Kidney tubule cell (primary cell): Measurements from ENCODE around the gene AKAP13.

ENCODE experiments used
- DNase-seq: peaks from one replicate; pipeline ENCODE4 v3.0.0-alpha.2; 2018; ENCODE audit warnings: low spot score

AKAP13 gene

GRCh38 chr15:85756411-85757072, 376.1 kb downstream of the AKAP13 start:
- no peak for DNase-seq

GRCh38 chr15:85757073-85757938, 376.9 kb downstream of the AKAP13 start:
- no peak for DNase-seq

- no peak for DNase-seq
Observed at GRCh38 chr15:85757939-85758654, 377.7 kb downstream of the AKAP13 start.

GRCh38 chr15:85758655-85758978, 378.2 kb downstream of the AKAP13 start:
- no peak for DNase-seq

DNA sequence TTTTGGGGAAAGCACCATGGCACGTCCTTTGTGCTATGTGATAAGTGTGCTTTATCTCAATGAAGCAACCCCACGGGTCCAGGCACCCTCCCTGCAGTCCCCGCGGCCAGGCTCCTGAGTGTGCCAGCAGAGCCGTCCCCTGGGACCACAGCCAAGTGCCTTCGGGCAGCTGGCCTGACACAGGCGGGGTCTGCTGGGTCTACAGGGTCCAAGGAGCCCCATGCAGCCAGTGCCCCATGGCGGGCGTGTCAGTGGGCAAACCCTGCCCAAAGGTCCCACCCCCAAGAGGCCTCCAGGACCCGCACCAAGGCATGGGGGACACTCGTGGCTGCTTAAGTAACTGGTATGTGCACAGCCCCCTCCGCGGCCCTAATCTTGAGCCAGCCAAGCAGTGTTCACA, 379.0 kb downstream of the AKAP13 start:
- no peak for DNase-seq

DNA sequence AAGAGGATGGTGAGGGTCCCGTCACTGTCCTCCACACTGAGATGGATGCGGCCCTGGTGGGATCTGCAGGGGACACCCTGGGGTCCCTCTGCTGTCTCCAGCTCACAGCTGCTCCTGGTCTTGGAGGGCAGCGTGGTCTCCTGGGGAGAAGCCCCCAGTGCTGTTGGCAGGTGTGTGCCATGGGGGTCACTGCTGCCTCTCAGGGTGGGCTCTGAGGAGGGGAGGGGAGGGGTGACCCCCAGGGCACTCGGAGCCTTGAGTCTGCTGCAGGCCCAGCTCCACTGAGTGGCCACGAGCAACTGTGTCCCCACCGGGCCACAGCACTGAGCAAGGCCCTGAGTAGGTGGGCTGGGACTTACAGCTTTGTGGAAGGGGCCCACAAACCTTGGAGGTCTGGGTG, 379.6 kb downstream of the AKAP13 start:
- DNase-seq = no peak

- DNase-seq = no peak
Observed at GRCh38 chr15:85760531-85761371, 380.3 kb downstream of the AKAP13 start.

GRCh38 chr15:85761635-85762034, 381.2 kb downstream of the AKAP13 start:
- no peak for DNase-seq

DNA sequence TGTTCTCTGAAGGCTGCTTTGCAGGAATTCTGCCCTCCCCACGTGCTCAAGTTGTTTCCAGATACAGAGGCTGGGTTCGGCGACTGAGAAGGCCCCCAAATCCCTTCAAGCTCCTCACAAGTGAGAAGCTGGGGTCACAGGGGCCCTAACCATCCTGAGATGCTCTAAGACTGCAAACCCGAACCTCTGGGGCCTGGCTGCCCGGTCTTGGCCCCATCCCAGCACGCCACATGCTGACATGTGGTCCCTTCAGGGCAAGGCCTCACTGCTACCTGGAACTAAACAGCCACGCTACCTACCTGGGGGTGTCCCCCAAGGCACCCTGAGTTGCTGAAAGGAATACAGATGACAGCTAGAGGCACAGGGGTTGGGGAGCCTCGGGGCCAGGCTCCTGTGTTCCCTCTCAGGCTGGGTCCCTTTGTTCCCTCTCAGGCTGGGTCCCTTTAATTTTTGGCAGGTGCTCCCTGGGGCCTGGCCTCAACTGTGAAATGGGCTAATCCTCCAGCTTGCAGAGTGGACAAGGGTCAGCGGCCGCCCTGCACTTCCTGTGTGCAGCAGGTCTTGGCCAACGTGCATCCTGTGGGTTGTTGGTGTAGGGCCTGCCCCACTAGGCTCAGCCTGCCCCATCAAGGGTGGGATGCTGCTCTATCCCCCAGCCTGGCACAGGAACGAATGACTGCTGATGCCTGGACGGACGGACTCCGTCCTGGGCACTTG, 381.8 kb downstream of the AKAP13 start:
- peak; percentile 13 for DNase-seq

DNA sequence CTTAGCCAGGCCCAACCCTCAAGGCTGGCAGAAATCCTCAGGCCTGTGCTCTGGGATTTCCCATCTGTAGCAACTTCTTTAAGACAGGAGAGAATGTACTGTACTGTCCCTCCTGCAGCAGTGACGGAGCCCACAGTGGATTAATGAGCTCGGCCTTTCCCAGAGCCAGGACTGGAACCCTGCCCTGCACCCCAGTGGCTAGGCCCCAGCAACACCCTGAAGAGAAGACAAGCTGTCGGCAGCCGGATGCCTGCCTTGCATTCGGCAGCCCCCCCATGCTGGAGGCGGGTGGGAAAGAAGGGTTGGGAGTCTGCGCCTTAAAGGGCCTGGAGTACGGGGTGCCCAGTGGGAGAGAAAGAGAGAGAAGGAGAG, 382.3 kb downstream of the AKAP13 start:
- no peak for DNase-seq

- peak; percentile 61 for DNase-seq
Observed at GRCh38 chr15:85763157-85763556, 382.8 kb downstream of the AKAP13 start.

- no peak for DNase-seq
Observed at GRCh38 chr15:85763673-85764633, 383.6 kb downstream of the AKAP13 start.

DNA sequence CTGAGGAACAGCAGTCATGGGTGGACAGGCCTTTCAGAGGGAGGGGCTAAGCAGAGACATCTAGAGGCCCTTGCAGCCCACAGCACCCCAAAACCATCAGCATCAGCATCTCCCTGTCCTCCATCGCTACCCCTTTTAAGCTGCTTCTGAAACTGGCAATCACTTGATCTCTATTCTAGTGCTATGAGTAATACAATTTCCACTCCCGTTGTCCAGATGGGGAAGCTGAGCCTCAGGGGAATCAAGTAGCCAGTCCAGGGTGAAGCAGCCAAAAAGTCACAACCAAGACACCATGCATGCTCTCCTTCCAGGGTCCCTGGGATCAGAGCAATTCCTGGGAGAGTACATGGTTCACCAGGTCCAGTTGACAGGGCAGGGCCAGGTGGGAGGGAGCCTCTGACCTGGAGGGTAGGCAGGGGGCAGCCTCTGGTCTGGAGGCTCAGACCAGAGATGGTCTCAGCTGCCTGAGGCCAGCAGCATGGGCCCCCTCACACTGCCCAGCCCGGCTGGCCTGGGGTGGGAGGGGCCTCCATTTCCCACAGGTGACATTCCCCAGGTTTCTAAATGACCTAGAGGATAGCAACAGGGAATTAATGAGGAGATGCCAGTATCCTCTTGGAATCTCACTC, 384.4 kb downstream of the AKAP13 start:
- DNase-seq = no peak

GRCh38 chr15:85766001-85766831, 385.8 kb downstream of the AKAP13 start:
- DNase-seq = peak; percentile 73

DNA sequence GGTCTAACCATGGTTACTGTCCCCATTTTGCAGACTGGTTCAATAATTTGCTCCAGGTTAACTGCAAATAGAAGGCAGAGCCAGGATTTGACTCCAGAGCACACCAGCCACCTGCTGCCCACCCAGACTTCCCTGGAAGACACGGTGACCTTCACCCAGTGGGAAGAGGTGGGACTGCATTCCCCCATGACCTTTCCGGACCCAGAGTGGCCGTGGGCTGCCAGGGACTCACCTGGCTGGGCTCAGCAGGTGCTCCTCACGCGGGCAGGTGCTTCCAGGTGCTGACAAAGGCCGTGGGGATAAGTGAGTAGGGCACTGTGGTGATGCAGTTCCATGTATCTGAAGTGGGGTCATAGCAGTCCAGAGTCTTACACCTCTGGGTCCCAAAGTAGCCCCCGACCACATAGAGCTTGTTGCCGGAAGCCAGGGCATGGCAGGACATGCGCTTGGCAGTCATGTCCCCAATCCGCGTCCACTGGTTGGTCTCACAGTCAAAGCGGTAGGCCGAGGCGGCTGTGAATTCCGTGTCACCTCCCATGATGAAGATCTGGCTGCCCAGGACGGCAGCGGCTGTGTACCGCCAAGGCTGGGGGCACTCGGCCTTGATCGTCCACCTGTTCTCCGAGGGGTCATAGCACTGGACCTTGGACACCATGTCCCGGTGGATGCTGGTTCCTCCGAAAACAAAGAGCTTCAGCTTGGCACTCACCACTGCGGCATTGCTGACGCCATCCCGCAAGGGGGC, 387.6 kb downstream of the AKAP13 start:
- no peak for DNase-seq

DNA sequence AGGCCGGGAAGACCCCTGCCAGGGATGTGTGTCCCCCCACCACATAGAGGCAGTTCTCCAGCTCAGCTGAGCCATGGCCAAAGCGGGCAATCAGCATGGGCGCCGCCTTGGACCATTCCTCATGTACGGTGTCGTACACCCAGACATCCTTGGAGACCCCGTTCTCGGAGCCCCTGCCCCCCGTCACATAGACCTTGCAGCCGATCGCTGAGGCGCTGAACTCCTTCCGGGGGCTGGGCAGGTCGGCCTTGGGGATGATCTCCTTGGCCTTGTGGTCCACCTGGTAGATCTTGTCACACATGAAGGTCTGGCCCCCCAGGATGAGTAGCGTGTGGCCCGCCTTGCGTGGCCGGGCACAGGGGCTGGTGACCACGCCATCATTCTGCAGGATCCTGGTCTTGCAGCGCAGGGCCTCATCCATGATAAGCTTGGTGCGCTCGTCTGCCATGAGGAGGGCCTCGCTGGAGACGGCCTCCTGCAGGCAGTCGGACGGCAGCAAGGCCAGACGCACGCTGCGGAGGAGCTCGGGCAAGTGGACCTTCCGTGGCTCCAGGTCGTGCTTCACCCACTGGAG, 388.3 kb downstream of the AKAP13 start:
- no peak for DNase-seq

GRCh38 chr15:85769182-85769900, 388.9 kb downstream of the AKAP13 start:
- DNase-seq = no peak
